ENCODE data around the gene YARS1.

DNA sequence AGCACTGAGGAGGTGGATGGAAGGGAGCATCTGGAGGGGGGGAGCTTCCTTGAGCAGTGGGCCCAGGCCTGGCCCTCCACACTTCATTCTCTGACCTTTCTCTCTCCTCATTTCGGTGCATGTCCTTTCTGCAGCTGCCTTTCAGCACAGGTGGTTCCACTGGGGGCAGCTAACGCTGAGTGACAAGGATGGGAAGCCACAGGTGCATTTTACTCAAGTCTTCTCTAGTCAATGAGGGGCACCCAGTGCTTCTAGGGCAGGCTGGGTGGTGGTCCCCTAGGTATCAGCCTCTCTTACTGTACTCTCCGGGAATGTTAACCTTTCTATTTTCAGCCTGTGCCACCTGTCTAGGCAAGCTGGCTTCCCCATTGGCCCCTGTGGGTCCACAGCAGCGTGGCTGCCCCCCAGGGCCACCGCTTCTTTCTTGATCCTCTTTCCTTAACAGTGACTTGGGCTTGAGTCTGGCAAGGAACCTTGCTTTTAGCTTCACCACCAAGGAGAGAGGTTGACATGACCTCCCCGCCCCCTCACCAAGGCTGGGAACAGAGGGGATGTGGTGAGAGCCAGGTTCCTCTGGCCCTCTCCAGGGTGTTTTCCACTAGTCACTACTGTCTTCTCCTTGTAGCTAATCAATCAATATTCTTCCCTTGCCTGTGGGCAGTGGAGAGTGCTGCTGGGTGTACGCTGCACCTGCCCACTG lies 43.2 kb downstream of the YARS1 start:
- TF ChIP-seq, protein P1, sequence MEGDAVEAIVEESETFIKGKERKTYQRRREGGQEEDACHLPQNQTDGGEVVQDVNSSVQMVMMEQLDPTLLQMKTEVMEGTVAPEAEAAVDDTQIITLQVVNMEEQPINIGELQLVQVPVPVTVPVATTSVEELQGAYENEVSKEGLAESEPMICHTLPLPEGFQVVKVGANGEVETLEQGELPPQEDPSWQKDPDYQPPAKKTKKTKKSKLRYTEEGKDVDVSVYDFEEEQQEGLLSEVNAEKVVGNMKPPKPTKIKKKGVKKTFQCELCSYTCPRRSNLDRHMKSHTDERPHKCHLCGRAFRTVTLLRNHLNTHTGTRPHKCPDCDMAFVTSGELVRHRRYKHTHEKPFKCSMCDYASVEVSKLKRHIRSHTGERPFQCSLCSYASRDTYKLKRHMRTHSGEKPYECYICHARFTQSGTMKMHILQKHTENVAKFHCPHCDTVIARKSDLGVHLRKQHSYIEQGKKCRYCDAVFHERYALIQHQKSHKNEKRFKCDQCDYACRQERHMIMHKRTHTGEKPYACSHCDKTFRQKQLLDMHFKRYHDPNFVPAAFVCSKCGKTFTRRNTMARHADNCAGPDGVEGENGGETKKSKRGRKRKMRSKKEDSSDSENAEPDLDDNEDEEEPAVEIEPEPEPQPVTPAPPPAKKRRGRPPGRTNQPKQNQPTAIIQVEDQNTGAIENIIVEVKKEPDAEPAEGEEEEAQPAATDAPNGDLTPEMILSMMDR (IDR thresholded peaks at IDR 0.05), result no peak
- no peak for TF ChIP-seq ZFX (IDR thresholded peaks at IDR 0.05; ENCODE audit: borderline replicate concordance)

All from 22Rv1 (cell line).